Measurements from ENCODE around the gene MAP3K20.
"Not testable (repeated sequence)": the region's sequence is repeated elsewhere in the genome, so short reads cannot be mapped to it uniquely, and the experiment has no call there.

MAP3K20 gene

DNA sequence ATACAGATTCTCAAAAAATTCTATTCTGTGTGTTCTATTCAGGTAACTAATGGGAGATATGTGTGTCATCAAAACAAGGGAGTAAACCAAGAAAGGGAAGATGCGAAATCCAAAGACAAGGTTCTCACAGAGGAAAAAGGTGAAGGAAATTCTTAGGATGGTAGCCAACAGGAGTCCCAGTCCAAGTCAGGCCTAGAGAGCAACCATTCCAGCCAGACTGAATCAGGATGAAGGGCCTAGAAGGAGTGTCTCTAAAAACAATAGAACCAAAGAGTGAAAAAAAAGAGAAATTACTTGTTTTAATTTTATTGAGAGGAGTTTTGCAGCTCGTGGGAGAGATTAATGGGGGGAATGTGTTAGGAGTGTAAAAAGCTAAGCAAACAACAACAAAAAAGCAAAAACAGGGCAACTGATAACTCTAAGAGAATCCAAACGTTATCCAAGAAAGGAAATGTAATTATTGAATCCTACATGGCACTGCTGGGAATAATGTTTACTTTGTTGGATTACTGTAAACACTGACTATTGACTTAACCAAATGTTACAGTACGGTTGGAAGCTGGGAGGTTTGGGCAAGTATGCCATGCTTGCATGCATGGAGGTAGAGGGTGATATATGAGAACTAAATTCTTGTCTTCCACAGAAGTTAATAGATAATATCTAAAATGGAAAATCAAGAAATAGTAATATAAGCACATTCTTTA lies 12.3 kb downstream of the MAP3K20 start:
- Mint-ChIP-seq H3K9me3 (no peaks in the 10 kb centered on the region), H3K4me3 (no peak overlapping the region), H3K4me1 (no peaks in the 10 kb centered on the region), H3K36me3 (peaks cover 9% of the 10 kb centered on the region), H3K27ac (no peak overlapping the region), H3K27me3 (no peaks in the 10 kb centered on the region)
- DNase-seq (ENCODE audit: low spot score in 2 of 2) (no peak), ATAC-seq (ENCODE audit: low read depth) (no peak)

GRCh38 chr2:173090276-173090877 lies 14.7 kb downstream of the MAP3K20 start:
- no peak for ATAC-seq (ENCODE audit: low read depth)
- peaks cover 9% of the 10 kb centered on the region for H3K36me3 Mint-ChIP-seq
- no peaks in the 10 kb centered on the region for H3K4me1 Mint-ChIP-seq
- no peak overlapping the region for H3K4me3 Mint-ChIP-seq
- H3K27ac Mint-ChIP-seq, result no peak overlapping the region
- no peaks in the 10 kb centered on the region for H3K27me3 Mint-ChIP-seq
- no peak for DNase-seq (ENCODE audit: low spot score in 2 of 2)
- H3K9me3 Mint-ChIP-seq, result no peaks in the 10 kb centered on the region

DNA sequence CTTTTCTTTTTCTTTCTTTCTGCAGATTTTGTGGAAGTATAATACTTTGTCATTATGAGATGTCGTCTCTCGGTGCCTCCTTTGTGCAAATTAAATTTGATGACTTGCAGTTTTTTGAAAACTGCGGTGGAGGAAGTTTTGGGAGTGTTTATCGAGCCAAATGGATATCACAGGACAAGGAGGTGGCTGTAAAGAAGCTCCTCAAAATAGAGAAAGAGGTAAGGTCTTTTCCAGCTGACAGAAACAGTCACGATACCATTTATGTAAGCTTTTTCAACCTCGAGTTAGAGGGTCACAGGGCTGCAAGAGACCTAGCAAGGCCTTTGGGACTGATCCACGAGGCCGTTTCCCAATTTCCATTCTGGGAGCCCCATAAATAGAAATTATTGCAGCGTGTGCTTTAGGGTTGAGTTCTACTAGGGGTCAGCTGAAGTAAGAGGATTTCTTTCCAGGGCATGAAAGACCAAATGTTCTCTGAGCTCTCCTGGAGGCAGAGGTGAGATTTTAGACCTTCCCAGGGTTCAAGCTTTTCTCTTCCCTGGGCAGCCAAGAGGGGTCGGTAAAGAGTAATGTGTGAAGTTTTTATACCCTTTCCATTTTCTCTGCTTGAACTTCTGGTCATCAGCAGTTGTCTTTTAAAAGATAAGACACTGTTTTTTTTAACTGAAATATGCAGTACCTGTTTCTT lies 15.5 kb downstream of the MAP3K20 start:
- no peaks in the 10 kb centered on the region for H3K4me1 Mint-ChIP-seq
- no peaks in the 10 kb centered on the region for H3K27me3 Mint-ChIP-seq
- no peaks in the 10 kb centered on the region for H3K9me3 Mint-ChIP-seq
- H3K27ac Mint-ChIP-seq, result no peak overlapping the region
- ATAC-seq (ENCODE audit: low read depth), result no peak
- H3K4me3 Mint-ChIP-seq, result no peak overlapping the region
- no peak for DNase-seq (ENCODE audit: low spot score in 2 of 2)
- H3K36me3 Mint-ChIP-seq, result peaks cover 9% of the 10 kb centered on the region

DNA sequence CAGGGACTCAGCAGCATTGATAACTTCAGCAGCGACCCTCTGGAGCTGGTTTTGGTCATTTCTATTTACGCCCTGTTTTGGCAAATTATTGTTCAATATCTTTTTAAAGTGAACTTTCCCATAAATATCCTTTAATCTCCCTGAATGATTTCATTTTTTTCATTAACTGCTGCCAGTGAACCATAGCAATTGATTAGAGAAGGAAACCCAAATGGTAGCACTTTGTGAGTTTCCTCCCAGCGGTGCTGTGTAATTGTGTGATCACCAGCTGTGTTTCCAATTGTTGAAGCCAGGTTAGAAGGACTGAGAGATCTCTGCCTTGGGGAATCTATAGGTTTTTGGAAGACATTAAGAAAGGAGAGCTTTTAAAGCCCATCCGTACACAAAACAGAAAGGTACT lies 16.3 kb downstream of the MAP3K20 start:
- H3K4me1 Mint-ChIP-seq, result no peaks in the 10 kb centered on the region
- no peaks in the 10 kb centered on the region for H3K9me3 Mint-ChIP-seq
- no peaks in the 10 kb centered on the region for H3K27me3 Mint-ChIP-seq
- no peak for DNase-seq (ENCODE audit: low spot score in 2 of 2)
- no peak overlapping the region for H3K27ac Mint-ChIP-seq
- peaks cover 13% of the 10 kb centered on the region for H3K36me3 Mint-ChIP-seq
- no peak for ATAC-seq (ENCODE audit: low read depth)
- no peak overlapping the region for H3K4me3 Mint-ChIP-seq

DNA sequence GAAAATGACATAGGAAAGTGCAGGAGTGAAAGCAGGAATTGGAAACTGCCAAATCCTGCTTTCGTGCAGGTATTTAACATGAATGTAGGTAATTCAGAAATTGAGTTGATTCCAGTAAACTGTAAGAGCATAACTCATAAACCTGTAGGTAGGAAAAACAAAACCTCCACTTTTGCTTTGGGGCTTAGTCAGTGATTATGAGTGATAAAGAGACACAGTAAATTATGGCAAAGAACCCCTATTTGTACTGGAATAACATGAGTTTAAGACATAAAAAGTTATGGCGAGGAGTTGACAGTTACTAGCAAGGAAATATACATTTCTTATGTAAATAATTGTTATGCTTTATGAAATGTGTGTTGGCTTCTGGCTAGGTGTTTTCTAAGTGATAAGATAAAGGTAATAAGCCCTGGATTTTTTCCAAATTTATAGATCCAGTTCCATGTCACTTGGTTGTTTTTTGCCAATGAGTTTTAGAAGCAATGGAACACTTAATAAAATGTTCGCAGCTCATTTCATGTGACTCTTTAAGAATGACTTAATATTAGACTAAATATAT lies 17.3 kb downstream of the MAP3K20 start:
- H3K36me3 Mint-ChIP-seq, result peaks cover 13% of the 10 kb centered on the region
- H3K4me3 Mint-ChIP-seq, result no peak overlapping the region
- H3K9me3 Mint-ChIP-seq, result no peaks in the 10 kb centered on the region
- H3K27ac Mint-ChIP-seq, result no peak overlapping the region
- no peak for ATAC-seq (ENCODE audit: low read depth)
- H3K4me1 Mint-ChIP-seq, result no peaks in the 10 kb centered on the region
- no peaks in the 10 kb centered on the region for H3K27me3 Mint-ChIP-seq
- DNase-seq (ENCODE audit: low spot score in 2 of 2), result no peak

- H3K36me3 Mint-ChIP-seq, result peaks cover 13% of the 10 kb centered on the region
- not testable (repeated sequence) for ATAC-seq (ENCODE audit: low read depth); H3K27me3 Mint-ChIP-seq; H3K27ac Mint-ChIP-seq; H3K9me3 Mint-ChIP-seq; H3K4me1 Mint-ChIP-seq; H3K4me3 Mint-ChIP-seq; DNase-seq (ENCODE audit: low spot score in 2 of 2)
These were observed 18.0 kb downstream of the MAP3K20 start for GRCh38 chr2:173093617-173094016.

DNA sequence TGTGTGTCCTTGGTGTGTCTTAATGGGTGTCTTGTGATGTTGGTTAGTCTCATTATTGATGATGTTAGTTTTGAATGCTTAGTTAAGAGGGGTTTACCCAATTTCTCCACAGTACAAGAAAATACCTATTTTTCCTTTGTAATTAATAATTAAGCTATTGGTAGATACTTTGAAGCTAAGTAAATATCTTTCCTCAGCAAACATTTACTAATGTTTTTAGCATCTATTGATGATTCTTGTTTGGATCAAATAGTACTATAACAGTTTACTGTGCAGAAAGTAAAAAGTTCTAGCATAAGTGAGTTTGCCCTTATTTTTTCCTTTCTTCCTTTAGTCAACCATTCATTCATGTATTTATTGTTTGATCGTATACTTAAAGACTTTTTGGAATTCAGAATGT lies 19.1 kb downstream of the MAP3K20 start:
- Mint-ChIP-seq H3K27me3 (no peaks in the 10 kb centered on the region), H3K27ac (no peak overlapping the region), H3K36me3 (peaks cover 11% of the 10 kb centered on the region), H3K4me1 (peaks cover 2% of the 10 kb centered on the region), H3K4me3 (no peak overlapping the region), H3K9me3 (no peaks in the 10 kb centered on the region)
- DNase-seq (ENCODE audit: low spot score in 2 of 2) (no peak), ATAC-seq (ENCODE audit: low read depth) (no peak)

DNA sequence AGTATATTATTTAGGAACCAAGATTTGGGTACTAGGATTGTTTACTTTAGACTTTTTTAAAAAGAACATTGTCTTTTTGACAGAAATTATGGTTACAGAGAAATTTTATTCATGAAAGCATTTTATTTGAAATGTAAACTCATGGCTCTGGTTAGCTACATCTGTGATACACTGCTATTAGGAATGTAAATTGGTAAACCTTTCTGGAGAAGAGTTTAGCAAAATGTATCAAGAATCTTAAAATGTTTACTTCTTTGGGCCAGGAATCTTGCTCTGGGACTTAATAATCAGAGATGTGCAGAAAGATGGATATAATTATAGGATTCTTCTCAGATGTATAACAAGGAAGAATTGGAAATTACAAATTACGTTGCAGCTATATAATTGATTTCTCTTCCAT lies 19.7 kb downstream of the MAP3K20 start:
- H3K27ac Mint-ChIP-seq, result no peak overlapping the region
- peaks cover 2% of the 10 kb centered on the region for H3K4me1 Mint-ChIP-seq
- peaks cover 13% of the 10 kb centered on the region for H3K36me3 Mint-ChIP-seq
- no peaks in the 10 kb centered on the region for H3K9me3 Mint-ChIP-seq
- ATAC-seq (ENCODE audit: low read depth) (no peak), DNase-seq (ENCODE audit: low spot score in 2 of 2) (no peak)
- no peak overlapping the region for H3K4me3 Mint-ChIP-seq
- no peaks in the 10 kb centered on the region for H3K27me3 Mint-ChIP-seq

DNA sequence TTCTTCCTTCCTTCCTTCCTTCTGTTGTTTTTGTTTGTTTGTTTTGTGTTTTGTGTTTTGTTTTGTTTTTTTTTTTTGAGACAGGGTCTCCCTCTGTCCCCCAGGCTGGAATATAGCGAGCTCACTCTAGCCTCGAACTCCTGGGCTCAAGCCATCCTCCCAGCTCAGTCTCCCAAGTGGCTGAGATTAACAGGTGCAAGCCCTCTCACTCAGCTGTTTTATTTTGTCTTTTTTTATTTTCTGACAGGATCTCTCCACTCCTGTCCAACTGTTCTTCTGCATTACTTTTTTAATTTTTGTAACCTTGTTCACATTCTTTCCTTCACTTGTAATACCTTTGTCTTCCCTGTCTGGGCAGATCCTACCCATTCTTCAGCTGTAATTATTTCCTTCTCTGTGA lies 23.6 kb downstream of the MAP3K20 start:
- Mint-ChIP-seq H3K4me1 (peaks cover 2% of the 10 kb centered on the region), H3K4me3 (no peak overlapping the region), H3K27me3 (no peaks in the 10 kb centered on the region), H3K9me3 (no peaks in the 10 kb centered on the region), H3K36me3 (peaks cover 7% of the 10 kb centered on the region), H3K27ac (no peak overlapping the region)
- no peak for ATAC-seq (ENCODE audit: low read depth)
- no peak for DNase-seq (ENCODE audit: low spot score in 2 of 2)

DNA sequence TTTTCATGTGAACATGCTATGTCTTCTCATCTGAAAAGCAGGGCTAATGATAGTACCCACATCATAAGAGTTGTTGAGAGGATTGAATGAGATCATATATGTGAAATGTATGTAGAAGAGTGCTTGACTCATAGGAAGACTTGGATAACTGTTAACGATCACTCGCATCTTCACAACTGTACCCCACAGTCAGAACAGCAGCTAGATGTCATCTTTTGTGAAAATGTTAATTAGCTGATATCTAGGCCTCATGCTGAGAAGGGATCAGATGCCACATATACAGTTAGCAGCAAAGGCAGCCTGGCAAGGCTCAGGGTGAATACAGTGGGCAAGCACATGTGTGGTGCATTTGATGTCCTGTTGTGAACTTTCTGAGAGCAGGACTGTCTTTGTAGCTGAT lies 24.2 kb downstream of the MAP3K20 start:
- DNase-seq (ENCODE audit: low spot score in 2 of 2) (no peak), ATAC-seq (ENCODE audit: low read depth) (no peak)
- Mint-ChIP-seq H3K27ac (no peak overlapping the region), H3K4me3 (no peak overlapping the region), H3K36me3 (peaks cover 7% of the 10 kb centered on the region), H3K9me3 (no peaks in the 10 kb centered on the region), H3K27me3 (no peaks in the 10 kb centered on the region), H3K4me1 (peaks cover 2% of the 10 kb centered on the region)

GRCh38 chr2:173101687-173102086 lies 26.0 kb downstream of the MAP3K20 start:
- H3K27me3 Mint-ChIP-seq, result no peaks in the 10 kb centered on the region
- H3K4me3 Mint-ChIP-seq, result no peak overlapping the region
- no peak for ATAC-seq (ENCODE audit: low read depth)
- DNase-seq (ENCODE audit: low spot score in 2 of 2), result no peak
- H3K36me3 Mint-ChIP-seq, result peaks cover 3% of the 10 kb centered on the region
- no peaks in the 10 kb centered on the region for H3K9me3 Mint-ChIP-seq
- peaks cover 2% of the 10 kb centered on the region for H3K4me1 Mint-ChIP-seq
- H3K27ac Mint-ChIP-seq, result no peak overlapping the region

DNA sequence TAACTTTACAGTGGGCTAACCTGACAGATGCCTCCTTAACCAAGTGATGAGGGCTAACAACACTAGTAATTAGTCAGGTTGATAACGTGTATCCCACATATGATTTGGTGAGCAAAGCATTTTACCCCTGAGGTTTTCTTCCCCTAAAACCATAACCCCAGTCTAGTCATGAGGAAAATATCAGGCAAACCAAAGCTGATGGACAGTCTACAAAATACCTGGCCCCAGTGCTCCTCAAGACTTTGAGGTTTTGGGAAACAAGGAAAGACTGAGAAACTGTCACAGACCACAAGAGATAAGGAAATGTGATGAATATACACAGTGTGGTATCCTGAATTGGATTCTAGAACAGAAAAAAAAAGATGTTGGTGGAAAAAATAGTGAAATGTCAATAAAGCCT lies 28.5 kb downstream of the MAP3K20 start:
- ATAC-seq (ENCODE audit: low read depth) (no peak), DNase-seq (ENCODE audit: low spot score in 2 of 2) (no peak)
- Mint-ChIP-seq H3K27me3 (no peaks in the 10 kb centered on the region), H3K4me1 (peaks cover 5% of the 10 kb centered on the region), H3K4me3 (no peak overlapping the region), H3K36me3 (peaks cover 2% of the 10 kb centered on the region), H3K27ac (no peak overlapping the region), H3K9me3 (no peaks in the 10 kb centered on the region)

DNA sequence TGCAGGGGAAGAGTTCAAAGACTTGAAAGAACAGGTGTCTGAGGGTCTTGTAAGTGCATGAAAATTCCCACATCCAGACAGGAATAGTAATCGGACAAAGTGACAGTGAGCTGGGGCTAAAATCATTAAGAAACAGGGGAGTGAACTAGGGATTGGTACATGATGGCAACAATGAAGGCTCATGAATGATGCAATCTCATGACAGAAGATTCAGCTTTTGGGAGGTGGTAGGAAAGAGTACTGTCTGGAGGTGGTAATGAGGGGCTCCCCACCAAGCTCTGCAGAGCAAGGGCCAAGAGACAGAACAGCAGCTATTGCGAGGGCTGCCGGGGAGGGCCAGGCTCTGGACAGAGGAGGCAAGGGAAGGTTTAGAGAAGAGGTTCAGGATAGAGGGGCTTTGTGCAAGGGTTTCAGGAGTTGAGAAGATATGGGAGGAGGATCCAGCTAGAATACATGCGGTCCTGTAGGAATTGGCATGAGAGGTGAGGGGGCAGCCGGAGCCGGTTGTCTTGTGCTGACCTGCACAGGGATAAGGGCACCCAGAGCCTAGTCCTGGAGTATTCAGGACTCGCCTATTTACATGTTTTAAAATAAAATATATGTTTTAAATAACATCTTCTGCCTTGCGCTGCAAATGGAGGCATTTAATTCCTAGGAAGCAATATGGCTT lies 31.4 kb downstream of the MAP3K20 start:
- no peak overlapping the region for H3K4me3 Mint-ChIP-seq
- no peak overlapping the region for H3K27ac Mint-ChIP-seq
- H3K9me3 Mint-ChIP-seq, result no peaks in the 10 kb centered on the region
- ATAC-seq (ENCODE audit: low read depth), result no peak
- H3K27me3 Mint-ChIP-seq, result no peaks in the 10 kb centered on the region
- peaks cover 2% of the 10 kb centered on the region for H3K36me3 Mint-ChIP-seq
- DNase-seq (ENCODE audit: low spot score in 2 of 2), result no peak
- peaks cover 3% of the 10 kb centered on the region for H3K4me1 Mint-ChIP-seq

GRCh38 chr2:173107629-173108022 lies 32.0 kb downstream of the MAP3K20 start:
- no peak overlapping the region for H3K4me3 Mint-ChIP-seq
- ATAC-seq (ENCODE audit: low read depth), result no peak
- H3K27ac Mint-ChIP-seq, result no peak overlapping the region
- no peaks in the 10 kb centered on the region for H3K27me3 Mint-ChIP-seq
- DNase-seq (ENCODE audit: low spot score in 2 of 2), result no peak
- peaks cover 4% of the 10 kb centered on the region for H3K4me1 Mint-ChIP-seq
- H3K36me3 Mint-ChIP-seq, result peaks cover 2% of the 10 kb centered on the region
- H3K9me3 Mint-ChIP-seq, result no peaks in the 10 kb centered on the region
